ENCODE measurements around the gene COPS4. TPM values are rescaled to one million over a fixed set of nuclear protein-coding genes. Genes with fewer than 3 reads are reported as not detected.

COPS4 gene
- total RNA-seq, 6 donors from 2014 or later = 9.4 to 50.9 (median 33.3) TPM

DNA sequence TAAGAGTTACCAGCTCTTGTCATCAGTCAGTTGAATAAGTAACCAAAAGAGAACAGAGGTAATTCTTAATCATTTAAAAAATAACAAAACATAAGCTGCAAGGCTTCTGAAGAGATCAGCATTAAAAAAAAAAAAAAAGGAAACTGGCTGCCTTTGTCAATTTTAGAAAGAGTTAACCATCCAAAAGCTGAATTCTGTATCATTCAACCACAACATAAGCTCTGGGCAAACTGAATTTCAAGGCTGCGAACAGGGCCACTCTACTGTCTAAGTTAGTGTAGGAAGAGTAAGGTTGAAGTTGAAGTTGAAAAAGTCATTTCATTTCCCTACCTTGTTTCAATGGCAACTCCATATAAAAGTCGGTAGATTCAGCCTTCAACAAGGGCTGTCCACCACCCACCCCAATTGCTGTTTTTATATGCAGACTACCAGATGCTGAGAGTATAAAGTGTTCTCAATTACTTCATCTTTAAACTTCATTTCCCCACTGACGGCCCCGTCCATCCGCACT lies 23.2 kb upstream of the COPS4 start:
- Histone ChIP-seq H3K4me1 (peaks cover 24 to 35% (median 26%) of the 10 kb centered on the region in 4 donors), H3K9me3 (no peaks in the 10 kb centered on the region), H3K36me3 (no peaks in the 10 kb centered on the region), H3K27me3 (no peaks in the 10 kb centered on the region), H3K4me3 (peak overlapping the region; percentile 51 to 92 (median 74)), H3K27ac (peak overlapping the region; percentile 80 to 93 (median 86))
- no peak for TF ChIP-seq POLR2A (IDR thresholded peaks at IDR 0.05)
- TF ChIP-seq CTCF (IDR thresholded peaks at IDR 0.05) = no peak
- no peak for TF ChIP-seq EP300 (IDR thresholded peaks at IDR 0.05)
- TF ChIP-seq POLR2AphosphoS5 (IDR thresholded peaks at IDR 0.05) = no peak
- ATAC-seq (ENCODE audit: low FRiP score in 2 of 2) = no peak
- no peak for DNase-seq
- 2 to 5% methylated on average over 5 of the region's 5 CpGs for WGBS, 2 donors

DNA sequence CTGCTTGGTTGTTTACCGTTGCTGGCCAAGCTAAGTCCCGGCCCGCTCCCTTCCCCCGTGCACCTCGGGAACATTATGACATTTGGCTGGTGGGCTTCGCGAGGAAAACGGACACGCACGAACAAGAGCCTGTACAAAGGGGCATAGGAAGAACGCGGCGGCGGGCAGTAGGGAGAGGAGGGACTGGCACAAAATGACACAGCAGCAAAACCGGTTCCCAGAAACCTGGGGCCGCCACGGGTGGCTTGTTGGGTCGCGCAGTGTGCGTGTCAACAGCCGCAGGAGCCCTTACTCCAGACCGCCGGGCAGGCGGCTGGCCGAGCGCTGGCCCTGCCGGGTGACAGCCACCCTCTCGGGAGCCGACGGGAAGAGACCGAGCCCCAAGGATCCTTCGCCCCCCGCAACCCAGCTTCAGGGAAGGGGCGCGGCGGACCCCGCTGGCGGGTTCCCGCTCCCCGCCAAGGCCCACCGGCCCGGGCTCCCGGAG lies 22.7 kb upstream of the COPS4 start:
- DNase-seq (peak in 1 of 2 donors; percentile 48), ATAC-seq (ENCODE audit: low FRiP score in 2 of 2) (no peak)
- WGBS, 2 donors = 0 to 1% methylated on average over 4 to 33 of the region's 43 CpGs
- H3K27ac ChIP-seq = peak overlapping the region; percentile 80 to 93 (median 86)
- no peaks in the 10 kb centered on the region for H3K27me3 ChIP-seq
- H3K9me3 ChIP-seq = no peaks in the 10 kb centered on the region
- H3K4me1 ChIP-seq = peaks cover 24 to 35% (median 26%) of the 10 kb centered on the region in 4 donors
- TF ChIP-seq POLR2AphosphoS5 (IDR thresholded peaks at IDR 0.05) = peak in 1 of 2 donors; percentile 16
- no peak for TF ChIP-seq EP300 (IDR thresholded peaks at IDR 0.05)
- TF ChIP-seq POLR2A (IDR thresholded peaks at IDR 0.05) = peak in 1 of 4 donors; percentile 40
- no peak for TF ChIP-seq CTCF (IDR thresholded peaks at IDR 0.05)
- H3K36me3 ChIP-seq = no peaks in the 10 kb centered on the region
- H3K4me3 ChIP-seq = peak overlapping the region; percentile 51 to 92 (median 74)

- WGBS, 2 donors = 0% methylated on average over 6 to 41 of the region's 73 CpGs
- H3K36me3 ChIP-seq = no peaks in the 10 kb centered on the region
- peaks cover 24 to 35% (median 26%) of the 10 kb centered on the region in 4 donors for H3K4me1 ChIP-seq
- H3K27ac ChIP-seq = peak overlapping the region; percentile 80 to 93 (median 86)
- DNase-seq (peak; percentile 97 to 99), ATAC-seq (ENCODE audit: low FRiP score in 2 of 2) (peak; percentile 98 to 99)
- TF ChIP-seq POLR2A (IDR thresholded peaks at IDR 0.05) = peak in 2 of 4 donors; percentile 33 to 74
- peak in 1 of 4 donors; percentile 75 for TF ChIP-seq EP300 (IDR thresholded peaks at IDR 0.05)
- TF ChIP-seq CTCF (IDR thresholded peaks at IDR 0.05) = peak; percentile 58 to 95 (median 84)
- TF ChIP-seq POLR2AphosphoS5 (IDR thresholded peaks at IDR 0.05) = peak; percentile 94 to 98
- H3K27me3 ChIP-seq = no peaks in the 10 kb centered on the region
- H3K4me3 ChIP-seq = peak overlapping the region; percentile 51 to 92 (median 74)
- H3K9me3 ChIP-seq = no peaks in the 10 kb centered on the region
Observed at GRCh38 chr4:83012687-83013419, 22.1 kb upstream of the COPS4 start.

DNA sequence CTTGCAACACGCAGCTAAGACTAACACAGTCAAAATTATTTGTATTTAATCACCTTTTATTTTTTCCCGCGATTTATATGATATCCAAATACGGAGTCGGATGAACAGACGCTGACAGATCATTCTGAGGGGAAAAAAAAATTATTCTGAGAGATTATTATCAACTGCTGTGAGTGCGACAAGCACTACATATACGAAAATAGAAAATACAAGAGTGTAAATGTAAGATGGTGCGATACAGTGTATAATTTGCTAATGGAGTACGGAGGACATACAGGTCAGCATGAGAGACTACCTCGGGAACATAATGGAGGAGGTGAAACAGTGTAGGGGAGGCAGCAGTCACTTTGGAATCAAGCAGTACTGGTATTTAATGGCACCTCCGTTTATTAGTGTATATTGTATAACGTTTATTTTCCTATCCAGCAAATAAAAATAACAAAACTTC lies 21.5 kb upstream of the COPS4 start:
- H3K4me3 ChIP-seq = peak overlapping the region; percentile 1 to 92 (median 74)
- no peaks in the 10 kb centered on the region for H3K36me3 ChIP-seq
- TF ChIP-seq POLR2AphosphoS5 (IDR thresholded peaks at IDR 0.05) = no peak
- TF ChIP-seq POLR2A (IDR thresholded peaks at IDR 0.05) = no peak
- TF ChIP-seq CTCF (IDR thresholded peaks at IDR 0.05) = no peak
- no peak for TF ChIP-seq EP300 (IDR thresholded peaks at IDR 0.05)
- H3K9me3 ChIP-seq = no peaks in the 10 kb centered on the region
- H3K4me1 ChIP-seq = peaks cover 24 to 35% (median 26%) of the 10 kb centered on the region in 4 donors
- WGBS, 2 donors = 13 to 14% methylated on average over 13 of the region's 13 CpGs
- ATAC-seq (ENCODE audit: low FRiP score in 2 of 2) (no peak), DNase-seq (no peak)
- peak overlapping the region; percentile 80 to 93 (median 86) for H3K27ac ChIP-seq
- no peaks in the 10 kb centered on the region for H3K27me3 ChIP-seq

Measured in upper lobe of left lung (tissue), 6 donors.